ENCODE data around the gene ZBTB33. TPM values are rescaled to one million over a fixed set of nuclear protein-coding genes. Genes with fewer than 3 reads are reported as not detected.

ZBTB33 gene
- total RNA-seq (10 to 100 TPM in 1 of 2 donors, 1 to 10 TPM in 1; 7.9 to 12.1 TPM), polyA plus RNA-seq (1 to 10 TPM; 2.6 to 3.4 TPM)
- long read RNA-seq, donor 1, full-length matches to known transcripts = 1 of 1 reads
- long read RNA-seq, donor 1, partial matches to known transcripts = 0 of 1 reads
- long read RNA-seq, donor 1, other reads (novel, unspliced or antisense) = 0 of 1 reads
- long read RNA-seq, donor 2, full-length matches to known transcripts = 5 of 5 reads
- long read RNA-seq, donor 2, partial matches to known transcripts = 0 of 5 reads
- long read RNA-seq, donor 2, other reads (novel, unspliced or antisense) = 0 of 5 reads

- intact Hi-C loops (cut with DNase I) = loop anchor here in 1 of 2 donors (10.0 kb wide), 1 partner anchor 214 kb away; the partner anchor contains the start of gene LAMP2
- peak; percentile 98 for ATAC-seq (ENCODE audit: low FRiP score)
- Histone ChIP-seq H3K36me3 (ENCODE audit: control insufficient read depth in 1 of 2, insufficient read depth in 2 of 2, low read length in 1 of 2) (no peaks in the 10 kb centered on the region), H3K27ac (ENCODE audit: low read depth in 1 of 2, low read length in 2 of 2) (peak within 1 kb of the TSS in 1 of 2 donors; percentile 77), H3K9me3 (ENCODE audit: control insufficient read depth, low read length) (no peaks in the 10 kb centered on the region), H3K4me1 (ENCODE audit: control insufficient read depth in 1 of 2, insufficient read depth in 2 of 2, low read length in 2 of 2) (no peaks in the 10 kb centered on the region), H3K27me3 (ENCODE audit: control insufficient read depth in 1 of 2, insufficient read depth in 2 of 2, low read length in 1 of 2) (no peaks in the 10 kb centered on the region), H3K4me3 (ENCODE audit: low read length in 2 of 2) (peak within 1 kb of the TSS; percentile 71 to 95)
- WGBS, 2 donors = 1 to 33% methylated on average over 70 to 75 of the region's 75 CpGs
- peak; percentile 95 to 96 for DNase-seq
Measured at GRCh38 chrX:120250522-120251271, at the start of gene ZBTB33. TSS of gene ZBTB33 (plus strand) at chrX:120250812. CDS start at chrX:120253416, 2,604 bp downstream.

GRCh38 chrX:120200851-120201250 lies 49.8 kb upstream of the ZBTB33 start:
- no peak overlapping the region for H3K27ac ChIP-seq (ENCODE audit: low read depth in 1 of 2, low read length in 2 of 2)
- no peaks in the 10 kb centered on the region for H3K36me3 ChIP-seq (ENCODE audit: control insufficient read depth in 1 of 2, insufficient read depth in 2 of 2, low read length in 1 of 2)
- H3K9me3 ChIP-seq (ENCODE audit: control insufficient read depth, low read length) = no peaks in the 10 kb centered on the region
- H3K4me3 ChIP-seq (ENCODE audit: low read length in 2 of 2) = no peak overlapping the region
- H3K4me1 ChIP-seq (ENCODE audit: control insufficient read depth in 1 of 2, insufficient read depth in 2 of 2, low read length in 2 of 2) = no peaks in the 10 kb centered on the region
- ATAC-seq (ENCODE audit: low FRiP score) (no peak), DNase-seq (no peak)
- no peaks in the 10 kb centered on the region for H3K27me3 ChIP-seq (ENCODE audit: control insufficient read depth in 1 of 2, insufficient read depth in 2 of 2, low read length in 1 of 2)
- WGBS, 2 donors = 80 to 91% methylated on average over 11 of the region's 11 CpGs
- intact Hi-C loops (cut with DNase I) = no loop called here

- Histone ChIP-seq H3K9me3 (ENCODE audit: control insufficient read depth, low read length) (no peaks in the 10 kb centered on the region), H3K4me3 (ENCODE audit: low read length in 2 of 2) (no peak overlapping the region), H3K4me1 (ENCODE audit: control insufficient read depth in 1 of 2, insufficient read depth in 2 of 2, low read length in 2 of 2) (no peaks in the 10 kb centered on the region), H3K27ac (ENCODE audit: low read depth in 1 of 2, low read length in 2 of 2) (no peak overlapping the region), H3K27me3 (ENCODE audit: control insufficient read depth in 1 of 2, insufficient read depth in 2 of 2, low read length in 1 of 2) (no peaks in the 10 kb centered on the region), H3K36me3 (ENCODE audit: control insufficient read depth in 1 of 2, insufficient read depth in 2 of 2, low read length in 1 of 2) (no peaks in the 10 kb centered on the region)
- intact Hi-C loops (cut with DNase I) = no loop called here
- peak in 1 of 2 donors; percentile 57 for DNase-seq
- WGBS, 2 donors = 79 to 92% methylated on average over 12 of the region's 12 CpGs
- ATAC-seq (ENCODE audit: low FRiP score) = no peak
Measured at GRCh38 chrX:120205816-120206753, 44.5 kb upstream of the ZBTB33 start.

- WGBS, 2 donors = 72 to 91% methylated on average over 8 of the region's 8 CpGs
- ATAC-seq (ENCODE audit: low FRiP score) = no peak
- no peak overlapping the region for H3K27ac ChIP-seq (ENCODE audit: low read depth in 1 of 2, low read length in 2 of 2)
- DNase-seq = no peak
- no peaks in the 10 kb centered on the region for H3K27me3 ChIP-seq (ENCODE audit: control insufficient read depth in 1 of 2, insufficient read depth in 2 of 2, low read length in 1 of 2)
- H3K4me1 ChIP-seq (ENCODE audit: control insufficient read depth in 1 of 2, insufficient read depth in 2 of 2, low read length in 2 of 2) = no peaks in the 10 kb centered on the region
- H3K9me3 ChIP-seq (ENCODE audit: control insufficient read depth, low read length) = no peaks in the 10 kb centered on the region
- intact Hi-C loops (cut with DNase I) = no loop called here
- H3K4me3 ChIP-seq (ENCODE audit: low read length in 2 of 2) = no peak overlapping the region
- no peaks in the 10 kb centered on the region for H3K36me3 ChIP-seq (ENCODE audit: control insufficient read depth in 1 of 2, insufficient read depth in 2 of 2, low read length in 1 of 2)
Measured at GRCh38 chrX:120207009-120207605, 43.5 kb upstream of the ZBTB33 start.

- Histone ChIP-seq H3K9me3 (ENCODE audit: control insufficient read depth, low read length) (no peaks in the 10 kb centered on the region), H3K27me3 (ENCODE audit: control insufficient read depth in 1 of 2, insufficient read depth in 2 of 2, low read length in 1 of 2) (no peaks in the 10 kb centered on the region), H3K36me3 (ENCODE audit: control insufficient read depth in 1 of 2, insufficient read depth in 2 of 2, low read length in 1 of 2) (no peaks in the 10 kb centered on the region), H3K27ac (ENCODE audit: low read depth in 1 of 2, low read length in 2 of 2) (no peak overlapping the region), H3K4me3 (ENCODE audit: low read length in 2 of 2) (no peak overlapping the region), H3K4me1 (ENCODE audit: control insufficient read depth in 1 of 2, insufficient read depth in 2 of 2, low read length in 2 of 2) (no peaks in the 10 kb centered on the region)
- DNase-seq (peak in 1 of 2 donors; percentile 51), ATAC-seq (ENCODE audit: low FRiP score) (peak; percentile 60)
- 24 to 26% methylated on average over 8 of the region's 8 CpGs for WGBS, 2 donors
- intact Hi-C loops (cut with DNase I) = no loop called here
Measured at GRCh38 chrX:120213438-120214265, 37.0 kb upstream of the ZBTB33 start.

- Histone ChIP-seq H3K27me3 (ENCODE audit: control insufficient read depth in 1 of 2, insufficient read depth in 2 of 2, low read length in 1 of 2) (no peaks in the 10 kb centered on the region), H3K9me3 (ENCODE audit: control insufficient read depth, low read length) (no peaks in the 10 kb centered on the region), H3K27ac (ENCODE audit: low read depth in 1 of 2, low read length in 2 of 2) (no peak overlapping the region), H3K4me3 (ENCODE audit: low read length in 2 of 2) (no peak overlapping the region), H3K36me3 (ENCODE audit: control insufficient read depth in 1 of 2, insufficient read depth in 2 of 2, low read length in 1 of 2) (no peaks in the 10 kb centered on the region), H3K4me1 (ENCODE audit: control insufficient read depth in 1 of 2, insufficient read depth in 2 of 2, low read length in 2 of 2) (no peaks in the 10 kb centered on the region)
- ATAC-seq (ENCODE audit: low FRiP score) (no peak), DNase-seq (no peak)
- intact Hi-C loops (cut with DNase I) = loop anchor here in 1 of 2 donors (10.0 kb wide), 1 partner anchor 109 kb away; the partner anchor contains the start of gene RHOXF1
- WGBS, 2 donors = 85 to 93% methylated on average over 8 of the region's 8 CpGs
Measured at GRCh38 chrX:120223374-120223773, 27.2 kb upstream of the ZBTB33 start.

- Histone ChIP-seq H3K27ac (ENCODE audit: low read depth in 1 of 2, low read length in 2 of 2) (no peak overlapping the region), H3K27me3 (ENCODE audit: control insufficient read depth in 1 of 2, insufficient read depth in 2 of 2, low read length in 1 of 2) (no peaks in the 10 kb centered on the region), H3K4me3 (ENCODE audit: low read length in 2 of 2) (no peak overlapping the region), H3K9me3 (ENCODE audit: control insufficient read depth, low read length) (no peaks in the 10 kb centered on the region), H3K36me3 (ENCODE audit: control insufficient read depth in 1 of 2, insufficient read depth in 2 of 2, low read length in 1 of 2) (no peaks in the 10 kb centered on the region), H3K4me1 (ENCODE audit: control insufficient read depth in 1 of 2, insufficient read depth in 2 of 2, low read length in 2 of 2) (no peaks in the 10 kb centered on the region)
- DNase-seq (no peak), ATAC-seq (ENCODE audit: low FRiP score) (no peak)
- intact Hi-C loops (cut with DNase I) = loop anchor here in 1 of 2 donors (10.0 kb wide), 1 partner anchor 110 kb away; the partner anchor contains the start of gene RHOXF1
- 71 to 96% methylated on average over 4 of the region's 4 CpGs for WGBS, 2 donors
Measured at GRCh38 chrX:120224388-120224787, 26.2 kb upstream of the ZBTB33 start.

All from aorta (tissue), 5 donors.